Caki2 (cell line): ENCODE results near the gene LAIR2. TPM values are rescaled to one million over a fixed set of nuclear protein-coding genes. Genes with fewer than 3 reads are reported as not detected.

Source experiments
- DNase-seq: peaks from one replicate; pipeline ENCODE4 v3.0.0-alpha.2; 2015; ENCODE audit warnings: low read depth
- in situ Hi-C: cut with HindIII; loops from 2 replicates; pipeline ENCODE4 v1.10.0; 2016; ENCODE audit warnings: low sequenced_read_pairs, low pct_unique_long_range_greater_than_20kb, mixed read lengths
- total RNA-seq: library from RNA; depleted of rRNA; stranded (reverse); fragments of >200 nt; shearing (Covaris generic); gene quantifications from 2 replicates; pipeline ENCODE4 v1.2.3, GENCODE V29; 2014; ENCODE audit warnings: low replicate concordance; rRNA removed

LAIR2 gene
- total RNA-seq, 1 experiment from 2014 or later, result not detected

GRCh38 chr19:54556194-54556593 lies 53.6 kb downstream of the LAIR2 start:
- no peak for DNase-seq
- in situ Hi-C loops, result no loop called here

GRCh38 chr19:54558339-54558738 lies 55.7 kb downstream of the LAIR2 start:
- in situ Hi-C loops, result no loop called here
- no peak for DNase-seq

Other genes starting within 250 kb of the LAIR2 start
- not detected in 2 replicates for gene LILRB5, start 245.6 kb upstream of the LAIR2 start, total RNA-seq
- not detected in 2 replicates for gene LILRB2, start 221.7 kb upstream of the LAIR2 start, total RNA-seq
- gene LILRA5, start 189.7 kb upstream of the LAIR2 start, total RNA-seq, result not detected in 2 replicates
- not detected in 2 replicates for gene LILRA4, start 163.7 kb upstream of the LAIR2 start, total RNA-seq
- not detected in 2 replicates for gene LAIR1, start 137.9 kb upstream of the LAIR2 start, total RNA-seq
- gene TTYH1, start 87.4 kb upstream of the LAIR2 start, total RNA-seq, result not detected in 2 replicates
- gene LENG8, start 53.6 kb upstream of the LAIR2 start, total RNA-seq, result 3.6 and 12.0 TPM in 2 replicates
- gene LENG9, start 39.1 kb upstream of the LAIR2 start, total RNA-seq, result 6.0 and 8.6 TPM in 2 replicates
- 0.93 TPM in 1 of 2 replicates, not detected in the other for gene CDC42EP5, start 29.5 kb upstream of the LAIR2 start, total RNA-seq
- not detected in 2 replicates for gene LILRA2, start 71.0 kb downstream of the LAIR2 start, total RNA-seq
- not detected in 2 replicates for gene LILRA1, start 90.8 kb downstream of the LAIR2 start, total RNA-seq
- gene LILRB1, start 127.7 kb downstream of the LAIR2 start, total RNA-seq, result not detected in 2 replicates
- gene LILRB4, start 160.2 kb downstream of the LAIR2 start, total RNA-seq, result not detected in 2 replicates
- not detected in 2 replicates for gene KIR3DL3, start 221.6 kb downstream of the LAIR2 start, total RNA-seq
- not detected in 2 replicates for gene KIR2DL3, start 235.7 kb downstream of the LAIR2 start, total RNA-seq